GM12891 (cell line): ENCODE measurements around the gene CTSW.

ENCODE experiments used
- POLR2A ChIP-seq: IDR thresholded peaks from 2 replicates; pipeline ENCODE4 v1.6.1; 2011; ENCODE audit warnings: low read depth, low read length, control low read depth
- POLR2AphosphoS5 ChIP-seq: IDR thresholded peaks from 2 replicates; pipeline ENCODE4 v1.6.1; 2011; ENCODE audit warnings: low read depth, low read length, control low read depth
- SPI1 ChIP-seq: IDR thresholded peaks from 2 replicates; pipeline ENCODE4 v1.6.1; 2011; ENCODE audit warnings: low read depth, low read length, control low read depth
- TAF1 ChIP-seq: IDR thresholded peaks from 2 replicates; pipeline ENCODE4 v1.6.1; 2011; ENCODE audit warnings: low read depth, low read length, control low read depth

- TF ChIP-seq POLR2AphosphoS5 (peak; percentile 98), SPI1 (peak; percentile 41; the same call in 1 of the 2 replicates), POLR2A (peak; percentile 98), TAF1 (peak; percentile 97)
Measured at GRCh38 chr11:65859095-65859811, 20.4 kb upstream of the CTSW start.
